Measurements from ENCODE around the gene BEST4. TPM values are rescaled to one million over a fixed set of nuclear protein-coding genes. Genes with fewer than 3 reads are reported as not detected.

Gene BEST4
- total and polyA plus RNA-seq, 2 donors (not counting 3 experiments of a cell fraction or from before 2014, with no cell fraction given), result 0.21 TPM; not detected in 1

- peaks cover 6 to 13% of the 10 kb centered on the region in 2 experiments for H3K36me3 ChIP-seq (ENCODE audit: control insufficient read depth in 2 of 2, extremely low read depth in 1 of 2, insufficient read depth in 2 of 2, low read length in 2 of 2)
- H3K9me3 ChIP-seq (replicated peaks; ENCODE audit: control insufficient read depth, insufficient read depth, low read length), result no peaks in the 10 kb centered on the region
- H4K20me1 ChIP-seq (replicated peaks; ENCODE audit: control insufficient read depth, extremely low read depth, insufficient read depth, low read length), result no peaks in the 10 kb centered on the region
- CTCF ChIA-PET, result interaction anchor here (0.6 to 1.1 kb wide), 4 partner anchors 17 to 71 kb away, joined by 3 read pairs; partner anchors contain the start of gene RNU5D-1
- no peak for DNase-seq (ENCODE audit: low read depth, low spot score)
- no peak overlapping the region for H3K27ac ChIP-seq (ENCODE audit: insufficient read depth, low read depth, low read length)
- no TSS peak for BruUV-seq (replicated peaks)
- peaks cover 22% of the 10 kb centered on the region for H3K79me2 ChIP-seq (ENCODE audit: control insufficient read depth, insufficient read depth, low read length)
- POLR2A ChIA-PET, result no interaction called here
- no peak overlapping the region for H3K4me2 ChIP-seq (ENCODE audit: insufficient read depth, low read length)
- dilution Hi-C loops (cut with MboI; ENCODE audit: extremely low pct_ligation_motif_present, low sequenced_read_pairs) (no loop called here), intact Hi-C loops (cut with micrococcal nuclease) (no loop called here)
- H3K4me1 ChIP-seq (ENCODE audit: control insufficient read depth, extremely low read depth, insufficient read depth, low read length), result peaks cover under 1% of the 10 kb centered on the region
- H3K27me3 ChIP-seq (ENCODE audit: control insufficient read depth in 2 of 2, insufficient read depth in 2 of 2, low read length in 2 of 2), result no peaks in the 10 kb centered on the region
- no peak for TF ChIP-seq JUN (IDR thresholded peaks at IDR 0.05; ENCODE audit: borderline replicate concordance, insufficient read depth, insufficient read length, low read depth)
- TF ChIP-seq POLR2AphosphoS5 (IDR thresholded peaks at IDR 0.05; ENCODE audit: insufficient read depth, low read depth, low read length), result no peak
- TF ChIP-seq POLR2A (IDR thresholded peaks at IDR 0.05; ENCODE audit: low read depth, low read length), result no peak
- no peak for TF ChIP-seq FOS (IDR thresholded peaks at IDR 0.05; ENCODE audit: borderline replicate concordance, insufficient read depth, low read length)
- H3K4me3 ChIP-seq (replicated peaks in 1 of 3; ENCODE audit: insufficient read depth in 1 of 3, low read depth in 1 of 3, low read length in 3 of 3), result no peak overlapping the region
- H2AFZ ChIP-seq (ENCODE audit: low read depth, low read length), result no peak overlapping the region
- H3K9ac ChIP-seq (replicated peaks; ENCODE audit: extremely low read depth, insufficient read depth, low read length), result no peak overlapping the region
- FAIRE-seq, result no peak
- H3K9me1 ChIP-seq (replicated peaks; ENCODE audit: control insufficient read depth, extremely low read depth, insufficient read depth, low read length), result no peaks in the 10 kb centered on the region
Measured at GRCh38 chr1:44747878-44748277, 40.1 kb downstream of the BEST4 start.

DNA sequence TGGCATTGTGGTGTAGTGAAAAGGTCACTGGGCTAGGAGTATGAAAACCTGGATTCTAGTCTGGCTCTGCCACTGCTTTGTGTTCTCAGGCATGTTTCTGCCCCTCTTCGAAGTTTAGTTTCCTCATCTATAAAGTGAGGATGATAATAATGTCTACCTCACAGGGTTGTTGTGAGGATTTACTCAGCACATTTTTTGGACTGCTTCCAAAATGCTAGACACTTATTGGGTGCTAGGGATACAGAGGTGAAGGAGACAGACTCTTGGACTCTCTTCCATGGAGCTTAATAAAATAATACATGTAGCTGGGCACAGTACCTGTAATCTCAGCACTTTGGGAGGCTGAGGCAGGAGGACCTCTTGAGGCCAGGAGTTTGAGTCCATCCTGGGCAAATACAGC, 44.8 kb downstream of the BEST4 start:
- BruUV-seq (replicated peaks), result no TSS peak
- no peak for FAIRE-seq

More for the DNA sequence above, 44.8 kb downstream of the BEST4 start:
- H3K9me1 ChIP-seq (replicated peaks; ENCODE audit: control insufficient read depth, extremely low read depth, insufficient read depth, low read length), result no peaks in the 10 kb centered on the region
- intact Hi-C loops (cut with micrococcal nuclease) (no loop called here), dilution Hi-C loops (cut with MboI; ENCODE audit: extremely low pct_ligation_motif_present, low sequenced_read_pairs) (no loop called here)
- H3K4me3 ChIP-seq (replicated peaks in 1 of 3; ENCODE audit: insufficient read depth in 1 of 3, low read depth in 1 of 3, low read length in 3 of 3), result no peak overlapping the region
- H3K9ac ChIP-seq (replicated peaks; ENCODE audit: extremely low read depth, insufficient read depth, low read length), result no peak overlapping the region
- H3K27ac ChIP-seq (ENCODE audit: insufficient read depth, low read depth, low read length), result no peak overlapping the region
- H3K4me1 ChIP-seq (ENCODE audit: control insufficient read depth, extremely low read depth, insufficient read depth, low read length), result peaks cover 14% of the 10 kb centered on the region
- H3K79me2 ChIP-seq (ENCODE audit: control insufficient read depth, insufficient read depth, low read length), result peaks cover 46% of the 10 kb centered on the region
- no peaks in the 10 kb centered on the region for H3K27me3 ChIP-seq (ENCODE audit: control insufficient read depth in 2 of 2, insufficient read depth in 2 of 2, low read length in 2 of 2)
- no peak overlapping the region for H2AFZ ChIP-seq (ENCODE audit: low read depth, low read length)
- H3K9me3 ChIP-seq (replicated peaks; ENCODE audit: control insufficient read depth, insufficient read depth, low read length), result no peaks in the 10 kb centered on the region
- peaks cover 1 to 3% of the 10 kb centered on the region in 2 experiments for H3K36me3 ChIP-seq (ENCODE audit: control insufficient read depth in 2 of 2, extremely low read depth in 1 of 2, insufficient read depth in 2 of 2, low read length in 2 of 2)
- ChIA-PET CTCF (interaction anchor here (4.5 kb wide), 1 partner anchor 13 kb away, joined by 21 read pairs; the partner anchor contains the start of gene RNU5D-1), POLR2A (no interaction called here)
- TF ChIP-seq POLR2AphosphoS5 (IDR thresholded peaks at IDR 0.05; ENCODE audit: insufficient read depth, low read depth, low read length), result no peak
- TF ChIP-seq CTCF (IDR thresholded peaks at IDR 0.05; ENCODE audit: extremely low read depth in 1 of 2, insufficient read depth in 1 of 2, low read depth in 1 of 2, low read length in 2 of 2), result no peak
- TF ChIP-seq JUN (IDR thresholded peaks at IDR 0.05; ENCODE audit: borderline replicate concordance, insufficient read depth, insufficient read length, low read depth), result no peak
- TF ChIP-seq EZH2 (IDR thresholded peaks at IDR 0.05; ENCODE audit: borderline replicate concordance, low read depth, low read length, severe bottlenecking), result no peak
- no peak for TF ChIP-seq MYC (IDR thresholded peaks at IDR 0.05; ENCODE audit: low read depth, low read length)
- no peak for TF ChIP-seq GATA2 (IDR thresholded peaks at IDR 0.05; ENCODE audit: insufficient read depth, insufficient read length, low read depth, low read length)
- TF ChIP-seq MAX (IDR thresholded peaks at IDR 0.05; ENCODE audit: insufficient read depth, insufficient read length), result no peak
- TF ChIP-seq FOS (IDR thresholded peaks at IDR 0.05; ENCODE audit: borderline replicate concordance, insufficient read depth, low read length), result no peak
- TF ChIP-seq POLR2A (IDR thresholded peaks at IDR 0.05; ENCODE audit: low read depth, low read length), result no peak
- H3K4me2 ChIP-seq (ENCODE audit: insufficient read depth, low read length), result no peak overlapping the region
- no peaks in the 10 kb centered on the region for H4K20me1 ChIP-seq (replicated peaks; ENCODE audit: control insufficient read depth, extremely low read depth, insufficient read depth, low read length)
- DNase-seq (ENCODE audit: low read depth, low spot score), result no peak

All from endothelial cell of umbilical vein (primary cell).